H1 (cell line): ENCODE data around the gene SOCS6. TPM values are rescaled to one million over a fixed set of nuclear protein-coding genes. Genes with fewer than 3 reads are reported as not detected.

ENCODE experiments used
- ASH2L ChIP-seq: fragments of 200-600, 300-600 bp; sonication (generic); IDR thresholded peaks from one replicate; pipeline ENCODE4 v1.7.1; 2017; ENCODE audit warnings: low read length
- EZH2 ChIP-seq: fragments of 200-600 bp; sonication (generic); IDR thresholded peaks from 2 replicates; pipeline ENCODE4 v1.7.1; 2012; ENCODE audit warnings: low read depth, mild to moderate bottlenecking, moderate library complexity, low read length, inconsistent platforms; ENCODE audit not compliant: severe bottlenecking
- HDAC6 ChIP-seq: IDR thresholded peaks from one replicate; pipeline ENCODE4 v1.7.1; 2012; ENCODE audit warnings: low read depth, mild to moderate bottlenecking, inconsistent platforms, low read length, moderate library complexity
- SRF ChIP-seq: IDR thresholded peaks from 2 replicates; pipeline ENCODE4 v1.6.1; 2011; ENCODE audit warnings: mild to moderate bottlenecking, low read depth, low read length, moderate library complexity
- USF2 ChIP-seq: IDR thresholded peaks from 2 replicates; pipeline ENCODE4 v1.6.1; 2011; ENCODE audit warnings: low read length, improper control_type of control experiment
- polyA plus RNA-seq, 7 experiments: library from polyadenylated mRNA; depleted of rRNA in 3 of 7; stranded (reverse) in 5 of 7; unstranded in 2 of 7; fragments of >200 nt in 5 of 7; fragments of 200-250 nt in 2 of 7; gene quantifications; 1 replicate in 5 of 7; 2 replicates in 1 of 7; 4 replicates in 1 of 7; pipeline versions ENCODE4 v1.2.1 to v1.2.3, GENCODE V29; 2011 to 2013; ENCODE audit warnings: missing spikeins in 2 of 7, mixed read lengths in 2 of 7
- total RNA-seq: library from RNA; stranded (reverse); fragmentation: NEBNext Ultra II Directional; extraction: Animal tissue kit (Norgen Biotek cat#: 25700); gene quantifications from 2 replicates; pipeline ENCODE4 v1.2.1, GENCODE V29; 2021

Gene SOCS6
- total and polyA plus RNA-seq, 2 of the 8 experiments (the other 6 are each of a cell fraction or from before 2014, with no cell fraction given) = 9.1 to 22.9 TPM

- TF ChIP-seq EZH2 = no peak
- no peak for TF ChIP-seq ASH2L
- no peak for TF ChIP-seq USF2
- TF ChIP-seq HDAC6 = no peak
- no peak for TF ChIP-seq SRF
Observed at GRCh38 chr18:70260683-70261082, 28.2 kb upstream of the SOCS6 start (continued).
